Suprapubic skin (tissue), 3 donors: ENCODE measurements around the gene GLP2R.

ENCODE experiments used
- POLR2AphosphoS5 ChIP-seq, 3 donors: sonication (generic); formaldehyde crosslinking; IDR thresholded peaks; one replicate each; pipeline ENCODE4 v1.6.1; 2017; ENCODE audit warnings: antibody characterized with exemption in 3 of 3
- TF ChIP-seq, protein P1 (sequence below), 2 donors: fragments of 200-600 bp in 1 of 2; fragments of 450-650 bp in 1 of 2; sonication (generic) in 1 of 2; IDR thresholded peaks; one replicate each; pipeline ENCODE4 v1.5.1; 2016 to 2019; ENCODE audit warnings: antibody characterized with exemption in 2 of 2, mild to moderate bottlenecking in 1 of 2, moderate library complexity in 1 of 2

- TF ChIP-seq, protein P1, sequence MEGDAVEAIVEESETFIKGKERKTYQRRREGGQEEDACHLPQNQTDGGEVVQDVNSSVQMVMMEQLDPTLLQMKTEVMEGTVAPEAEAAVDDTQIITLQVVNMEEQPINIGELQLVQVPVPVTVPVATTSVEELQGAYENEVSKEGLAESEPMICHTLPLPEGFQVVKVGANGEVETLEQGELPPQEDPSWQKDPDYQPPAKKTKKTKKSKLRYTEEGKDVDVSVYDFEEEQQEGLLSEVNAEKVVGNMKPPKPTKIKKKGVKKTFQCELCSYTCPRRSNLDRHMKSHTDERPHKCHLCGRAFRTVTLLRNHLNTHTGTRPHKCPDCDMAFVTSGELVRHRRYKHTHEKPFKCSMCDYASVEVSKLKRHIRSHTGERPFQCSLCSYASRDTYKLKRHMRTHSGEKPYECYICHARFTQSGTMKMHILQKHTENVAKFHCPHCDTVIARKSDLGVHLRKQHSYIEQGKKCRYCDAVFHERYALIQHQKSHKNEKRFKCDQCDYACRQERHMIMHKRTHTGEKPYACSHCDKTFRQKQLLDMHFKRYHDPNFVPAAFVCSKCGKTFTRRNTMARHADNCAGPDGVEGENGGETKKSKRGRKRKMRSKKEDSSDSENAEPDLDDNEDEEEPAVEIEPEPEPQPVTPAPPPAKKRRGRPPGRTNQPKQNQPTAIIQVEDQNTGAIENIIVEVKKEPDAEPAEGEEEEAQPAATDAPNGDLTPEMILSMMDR (IDR thresholded peaks at IDR 0.05) = no peak
- no peak for TF ChIP-seq POLR2AphosphoS5 (IDR thresholded peaks at IDR 0.05)
Observed at GRCh38 chr17:9911089-9911488, 85.4 kb downstream of the GLP2R start.
